RCC 7860 (cell line): ENCODE results near the gene RNF166.

Source experiments
- DNase-seq: peaks from one replicate; pipeline ENCODE4 v3.0.0-alpha.2; 2015; ENCODE audit warnings: low spot score
- FAIRE-seq: peaks from 2 replicates; lab custom pipeline; 2012; peaks lifted over from hg19 to GRCh38; lab: Jason Lieb, UNC

The RNF166 gene

GRCh38 chr16:88739977-88740726, 33.9 kb upstream of the RNF166 start:
- DNase-seq (no peak), FAIRE-seq (no peak)

DNA sequence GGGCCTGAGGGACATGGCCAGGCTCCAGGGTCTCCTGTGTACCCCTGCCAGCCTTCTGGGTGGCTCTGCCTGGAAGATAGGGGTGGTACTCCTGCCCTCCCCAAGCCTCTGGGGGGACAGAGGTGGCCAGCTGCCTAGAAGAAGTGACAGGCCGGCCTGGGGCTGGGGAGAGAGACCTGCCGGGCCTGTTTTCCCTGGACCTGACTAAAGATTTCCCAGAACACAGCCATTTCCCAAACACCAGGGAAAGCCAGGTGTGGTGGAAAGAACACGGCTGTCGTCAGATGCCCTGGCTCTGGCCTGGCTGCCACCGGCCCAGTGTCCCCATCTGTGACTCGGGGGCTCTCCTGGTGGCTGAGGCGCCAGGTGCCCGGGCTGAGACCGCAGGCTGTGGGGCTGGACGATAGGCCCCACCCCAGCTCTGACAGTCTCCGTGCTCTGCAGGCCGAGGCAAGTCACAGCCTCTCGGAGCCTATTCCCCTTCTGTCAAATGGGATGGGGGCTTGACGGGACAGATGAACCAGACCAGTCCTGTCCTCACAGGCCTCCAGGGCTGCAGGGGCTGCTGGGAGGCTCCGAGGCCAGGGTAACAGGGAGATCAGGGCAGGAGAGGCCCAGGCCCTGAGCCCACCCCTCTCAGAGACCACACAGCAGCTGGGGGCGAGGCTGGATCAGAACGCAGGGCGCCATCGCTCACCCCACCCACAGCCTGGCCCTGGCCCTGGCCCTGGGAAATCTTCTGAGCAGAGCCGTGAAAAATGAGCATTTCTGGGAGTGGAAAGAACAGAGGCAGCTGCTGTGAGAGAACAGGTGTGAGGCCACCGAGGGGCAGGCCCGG, 33.1 kb upstream of the RNF166 start:
- DNase-seq (no peak), FAIRE-seq (no peak)

DNA sequence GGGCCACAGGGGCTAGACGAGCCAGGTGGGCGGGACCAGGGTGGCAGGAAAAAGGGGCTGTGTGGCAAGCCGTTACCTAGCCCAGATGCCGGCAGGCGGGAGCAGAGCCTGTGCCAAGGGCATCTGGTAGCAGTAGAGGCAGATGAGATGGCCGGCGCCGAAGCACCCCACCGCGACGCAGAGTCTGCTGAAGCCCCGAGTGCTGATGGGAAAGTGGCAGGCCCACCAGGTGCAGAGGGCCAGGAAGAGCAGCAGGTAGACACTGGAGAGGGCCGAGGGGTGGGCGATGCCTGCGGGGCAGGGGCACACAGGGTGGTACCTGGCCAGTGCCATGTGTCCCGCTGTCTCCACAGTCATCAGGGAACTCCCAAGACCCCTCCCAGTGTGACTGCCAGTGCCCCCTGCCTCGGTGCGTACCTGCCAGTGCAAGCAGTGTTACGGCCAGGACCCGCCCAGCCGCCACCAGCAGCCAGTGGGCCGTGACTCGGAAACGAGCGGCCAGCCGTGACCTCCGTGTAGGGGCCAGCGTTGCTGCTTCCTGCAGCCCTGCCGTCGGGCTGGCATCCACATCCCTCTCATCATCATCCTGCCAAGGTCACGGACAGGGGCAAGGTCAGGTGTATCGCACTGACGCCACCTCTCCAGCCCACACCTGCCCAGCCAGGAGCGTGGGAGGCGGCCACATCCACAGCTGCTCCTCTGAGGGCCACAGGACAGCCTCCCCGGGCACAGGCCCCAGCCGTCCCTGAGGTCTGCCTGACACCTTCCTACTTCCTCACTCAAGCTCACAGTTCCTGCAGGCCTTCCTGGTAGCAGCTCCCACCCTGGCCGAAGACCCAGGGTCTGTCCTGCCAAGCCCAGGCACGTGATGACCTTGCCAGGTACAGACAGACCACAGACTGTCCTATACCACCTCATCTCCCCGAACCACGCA, 32.2 kb upstream of the RNF166 start:
- no peak for DNase-seq
- no peak for FAIRE-seq

DNA sequence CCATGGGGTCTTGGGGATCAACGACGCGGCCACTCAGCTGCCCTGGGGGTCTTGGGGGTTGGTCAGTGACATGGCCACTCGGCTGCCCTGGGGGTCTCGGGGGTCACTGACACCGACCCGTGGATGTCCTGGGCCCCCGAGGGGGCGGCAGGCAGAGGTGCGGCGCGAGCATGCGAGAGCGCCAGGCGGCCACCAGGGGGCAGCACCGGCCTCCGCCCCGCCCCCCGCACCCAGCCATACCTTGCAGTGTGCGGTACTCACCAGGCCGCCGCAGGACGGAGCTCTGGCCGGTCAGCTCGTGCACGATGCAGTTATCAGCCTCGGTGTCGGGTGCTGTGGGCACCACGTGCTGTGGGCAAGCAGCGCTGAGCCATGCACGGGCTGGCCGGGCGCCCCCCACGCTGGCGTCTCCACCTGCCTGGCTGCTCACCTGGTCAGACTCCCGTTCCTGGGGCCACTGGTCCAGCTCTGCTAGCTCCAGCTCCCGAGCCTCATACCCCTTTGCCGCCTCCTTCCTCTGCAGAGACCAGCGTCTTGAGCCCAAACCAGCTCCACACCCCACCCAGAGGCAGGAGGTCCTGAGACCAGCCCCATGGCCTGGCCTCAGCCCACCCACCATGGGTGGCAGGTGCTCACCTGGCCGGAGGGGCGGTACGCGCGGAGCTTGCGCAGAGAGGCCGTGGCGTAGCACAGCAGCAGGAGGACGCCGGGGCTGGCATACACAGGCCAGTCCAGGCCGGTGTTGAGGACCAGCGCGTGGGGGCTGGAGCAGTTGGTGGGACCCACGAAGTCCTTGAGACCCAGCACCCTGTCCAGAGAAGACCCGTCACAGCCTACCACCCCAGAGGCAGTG, 31.3 kb upstream of the RNF166 start:
- DNase-seq (peak; percentile 61), FAIRE-seq (no peak)

- FAIRE-seq = no peak
- DNase-seq = no peak
Observed at GRCh38 chr16:88736496-88736895, 30.3 kb upstream of the RNF166 start.

- no peak for FAIRE-seq
- DNase-seq = no peak
Observed at GRCh38 chr16:88736088-88736487, 29.9 kb upstream of the RNF166 start.

- DNase-seq (no peak), FAIRE-seq (no peak)
Observed at GRCh38 chr16:88735616-88736015, 29.4 kb upstream of the RNF166 start.

DNA sequence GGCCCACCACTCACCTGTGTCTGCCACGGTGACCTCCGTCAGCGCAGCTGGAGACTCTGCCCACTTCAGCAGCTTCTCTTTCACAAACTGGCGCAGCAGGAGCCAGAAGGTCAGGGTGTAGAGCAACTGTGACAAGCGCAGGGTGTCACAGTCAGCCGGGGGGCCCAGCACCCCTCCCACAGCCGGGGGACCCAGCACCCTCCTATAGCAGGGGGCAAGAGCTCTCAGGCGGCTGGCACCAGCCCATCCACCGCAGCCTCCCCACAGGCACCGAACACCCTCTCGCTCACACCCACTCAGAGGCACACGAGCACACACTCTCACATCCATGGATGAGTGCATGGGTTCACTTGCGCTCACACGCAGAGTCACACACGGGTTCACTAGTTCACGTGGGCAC, 28.9 kb upstream of the RNF166 start:
- no peak for FAIRE-seq
- no peak for DNase-seq

DNA sequence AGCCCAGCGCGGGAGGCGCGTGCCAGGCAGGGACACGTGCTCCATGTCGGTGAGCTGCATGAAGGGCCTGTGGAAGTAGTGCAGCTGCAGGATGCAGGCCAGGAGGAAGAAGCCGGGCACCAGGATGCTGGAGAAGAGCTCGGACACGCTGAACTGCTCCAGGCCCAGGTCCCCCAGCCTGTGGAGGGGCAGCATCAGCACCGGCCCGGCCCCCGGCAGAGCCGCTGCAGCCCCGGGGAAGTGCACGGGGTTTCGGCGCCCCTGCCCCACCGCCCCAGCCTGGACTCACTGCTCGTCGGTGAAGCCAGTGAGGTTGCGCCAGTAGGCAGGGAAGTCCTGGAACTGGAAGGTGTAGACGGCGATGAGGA, 28.1 kb upstream of the RNF166 start:
- DNase-seq (no peak), FAIRE-seq (no peak)

GRCh38 chr16:88733630-88734360, 27.6 kb upstream of the RNF166 start:
- DNase-seq = no peak
- FAIRE-seq = no peak

GRCh38 chr16:88732961-88733294, 26.7 kb upstream of the RNF166 start:
- no peak for DNase-seq
- FAIRE-seq = no peak

- FAIRE-seq (no peak), DNase-seq (no peak)
Observed at GRCh38 chr16:88732172-88732960, 26.2 kb upstream of the RNF166 start.

DNA sequence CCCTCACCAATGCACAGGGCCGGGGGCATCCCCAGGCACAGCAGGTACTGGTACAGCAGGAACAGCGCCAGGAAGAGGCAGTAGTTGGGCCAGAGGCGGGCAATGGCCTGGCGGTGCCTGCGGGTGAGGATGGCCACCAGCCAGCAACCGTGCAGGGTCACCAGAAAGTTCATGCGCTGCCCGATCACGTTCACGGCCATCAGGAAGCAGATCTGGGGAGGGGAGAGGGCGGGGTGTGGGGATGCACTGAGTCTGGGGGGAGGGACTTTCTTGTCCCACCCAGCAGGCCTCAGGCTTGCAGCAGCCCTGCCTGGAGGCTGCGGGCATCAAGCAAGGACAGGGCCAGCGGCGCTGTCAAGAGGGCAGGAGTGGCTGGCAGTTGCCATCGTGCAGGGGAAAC, 25.5 kb upstream of the RNF166 start:
- no peak for DNase-seq
- FAIRE-seq = no peak

DNA sequence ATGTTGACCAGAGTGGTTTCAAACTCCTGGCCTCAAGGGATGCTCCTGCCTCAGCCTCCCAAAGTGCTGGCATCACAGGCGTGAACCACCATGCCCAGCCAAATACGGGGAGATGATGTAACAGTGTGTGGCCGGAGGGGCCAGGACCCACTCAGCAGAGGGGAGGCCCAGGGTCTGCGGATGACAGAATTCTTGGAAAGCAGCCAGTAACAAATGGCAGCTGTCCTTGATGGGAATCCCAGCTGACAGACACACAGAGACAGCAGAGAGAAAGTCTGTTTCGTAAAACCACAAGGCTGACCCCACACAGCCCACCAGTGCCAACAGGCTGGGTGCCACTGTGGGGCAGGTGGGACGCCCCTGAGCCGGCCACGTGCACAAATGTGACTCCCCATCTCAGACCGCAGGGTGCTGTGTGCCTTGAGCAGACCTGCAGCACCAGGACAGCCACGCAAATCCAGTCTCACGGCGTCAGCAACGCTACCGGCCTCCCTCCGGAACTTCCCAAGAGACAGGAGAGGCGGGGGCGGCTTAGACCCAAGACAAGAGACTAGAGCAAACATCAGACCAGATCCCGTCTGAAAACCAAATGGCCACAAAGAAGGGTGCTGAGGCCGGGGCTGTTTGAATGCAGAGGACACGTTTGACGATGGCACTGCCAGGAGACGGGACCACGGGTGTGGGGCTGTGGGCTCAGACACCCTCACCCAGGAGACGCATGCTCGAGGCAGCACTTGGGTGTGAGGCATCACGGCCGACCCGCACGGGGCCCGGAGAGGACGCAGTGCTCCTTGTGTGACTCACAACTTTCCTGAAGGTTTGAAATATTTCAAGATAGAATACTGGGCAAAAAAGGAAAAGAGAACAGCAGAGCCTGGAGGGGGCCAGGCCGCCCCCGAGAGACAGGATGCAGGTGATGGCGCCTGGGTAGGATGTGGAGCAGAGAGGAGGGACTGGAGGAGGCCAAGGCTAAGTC, 24.7 kb upstream of the RNF166 start:
- no peak for DNase-seq
- no peak for FAIRE-seq

DNA sequence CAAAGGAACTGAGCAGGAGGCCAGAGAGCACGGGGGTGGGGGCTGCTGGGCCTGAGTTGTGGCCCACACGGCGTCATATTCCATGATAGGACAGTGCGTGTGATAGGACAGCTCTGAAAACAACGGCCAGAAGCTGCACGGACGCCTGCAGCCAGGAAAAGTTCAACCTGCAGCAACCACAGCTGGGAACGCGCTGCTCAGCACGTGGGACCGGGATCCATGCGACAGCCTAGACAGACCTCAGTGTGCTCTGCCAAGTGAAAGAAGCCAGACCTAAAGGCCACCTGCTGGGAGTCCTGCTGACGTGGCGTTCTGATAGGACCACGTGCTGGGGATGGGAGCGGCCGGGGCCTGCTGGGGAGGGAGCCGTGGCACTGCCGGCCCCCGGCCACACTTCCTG, 21.7 kb upstream of the RNF166 start:
- DNase-seq (no peak), FAIRE-seq (no peak)

GRCh38 chr16:88726981-88727380, 20.8 kb upstream of the RNF166 start:
- FAIRE-seq (no peak), DNase-seq (no peak)

- FAIRE-seq (no peak), DNase-seq (no peak)
Observed at GRCh38 chr16:88726408-88726749, 20.2 kb upstream of the RNF166 start.
